Measurements from ENCODE around the gene CCL21.

The CCL21 gene

DNA sequence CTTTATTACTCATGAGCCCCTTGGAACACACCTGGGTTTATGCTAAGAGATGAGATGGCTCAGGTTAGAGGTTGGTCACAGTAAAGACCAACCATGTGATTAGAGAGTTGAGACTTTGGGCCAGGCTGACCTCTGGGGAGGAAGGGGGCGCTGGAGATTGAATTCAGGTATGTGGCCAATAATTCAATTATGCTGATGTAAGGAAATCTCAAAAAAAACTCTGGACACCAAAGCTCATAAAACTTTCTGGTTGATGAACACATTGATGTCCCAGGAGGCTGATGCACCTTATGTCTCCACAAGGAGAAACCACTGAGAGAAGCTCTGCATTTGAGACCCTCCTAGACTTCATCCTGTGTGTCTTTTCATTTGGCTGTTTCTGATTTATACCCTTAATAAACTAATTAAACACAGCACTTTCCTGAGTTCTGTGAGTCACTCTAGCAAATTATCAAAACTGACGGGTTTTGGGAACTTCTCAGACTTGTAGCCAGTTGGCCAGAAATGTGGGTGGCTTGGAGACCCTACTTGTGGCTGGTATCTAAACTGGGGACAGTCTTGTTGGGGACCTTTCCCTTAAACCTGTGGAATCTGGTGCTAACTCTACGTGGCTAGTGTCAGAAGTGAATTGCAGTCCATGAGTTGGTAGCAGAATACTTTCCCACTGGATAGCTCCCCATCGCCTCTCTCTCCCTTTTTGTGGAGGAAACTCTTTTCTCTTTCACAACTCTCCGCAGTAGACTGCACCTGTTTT, 40.0 kb downstream of the CCL21 start:
- no peak for DNase-seq (ENCODE audit: low read depth)

DNA sequence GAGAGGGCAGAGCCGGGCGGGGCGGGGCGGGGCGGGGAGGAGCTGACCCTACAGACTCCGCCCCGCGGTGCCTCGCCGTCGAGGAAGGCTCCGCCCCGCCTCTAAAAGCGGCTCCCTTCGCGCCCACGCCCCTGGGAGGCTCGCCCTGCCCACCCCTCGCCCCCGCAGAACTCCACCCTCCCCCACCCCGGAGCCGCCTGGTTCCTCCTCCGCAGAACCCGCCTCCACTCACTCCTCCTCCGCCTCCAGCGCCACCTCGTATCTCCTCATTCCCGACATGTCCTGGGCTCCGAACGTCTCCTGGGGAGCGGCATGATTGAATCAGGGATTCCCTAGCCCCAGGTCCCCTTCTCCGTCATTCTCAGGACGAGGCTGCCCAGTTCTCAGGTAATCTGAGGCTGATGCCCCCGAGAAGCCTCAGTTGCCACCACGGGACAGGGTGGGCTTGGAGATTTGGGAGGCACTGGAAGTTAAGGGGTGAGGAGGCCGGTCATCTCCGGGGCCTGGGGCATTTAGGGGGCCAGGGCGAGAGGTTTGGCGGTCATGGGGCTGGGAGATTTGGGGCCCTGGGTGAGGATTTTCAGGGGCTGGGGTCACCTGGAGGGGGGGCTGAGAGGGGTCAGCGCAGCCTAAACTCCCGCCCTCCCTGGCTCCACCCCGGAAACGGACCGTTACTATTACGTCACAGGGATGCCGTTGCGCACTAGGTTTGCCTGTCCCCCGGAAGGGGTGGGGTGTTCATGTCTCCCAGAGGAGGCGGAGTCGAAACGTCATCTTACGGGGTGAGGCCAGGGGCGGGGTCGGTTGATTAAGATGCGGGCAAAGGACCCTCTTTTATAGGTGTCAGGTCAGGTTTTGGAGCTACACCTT, 44.3 kb downstream of the CCL21 start:
- peak; percentile 86 for DNase-seq (ENCODE audit: low read depth)

DNA sequence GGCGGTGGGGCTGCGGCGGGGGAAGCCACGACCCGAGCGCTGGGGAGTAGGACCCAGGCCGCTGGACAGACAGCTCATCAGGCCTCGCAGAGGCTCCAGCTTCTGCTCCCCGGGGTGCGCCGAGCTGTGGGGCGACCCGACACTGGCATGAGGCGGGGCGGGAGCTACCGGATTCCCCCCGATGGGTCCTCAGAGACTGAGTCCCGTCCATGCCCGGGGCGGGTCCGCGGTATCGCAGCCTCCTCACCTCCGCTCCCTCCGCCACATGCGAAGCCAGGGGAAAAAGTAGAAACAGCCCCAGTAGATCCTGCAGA, 44.9 kb downstream of the CCL21 start:
- DNase-seq (ENCODE audit: low read depth): no peak

DNA sequence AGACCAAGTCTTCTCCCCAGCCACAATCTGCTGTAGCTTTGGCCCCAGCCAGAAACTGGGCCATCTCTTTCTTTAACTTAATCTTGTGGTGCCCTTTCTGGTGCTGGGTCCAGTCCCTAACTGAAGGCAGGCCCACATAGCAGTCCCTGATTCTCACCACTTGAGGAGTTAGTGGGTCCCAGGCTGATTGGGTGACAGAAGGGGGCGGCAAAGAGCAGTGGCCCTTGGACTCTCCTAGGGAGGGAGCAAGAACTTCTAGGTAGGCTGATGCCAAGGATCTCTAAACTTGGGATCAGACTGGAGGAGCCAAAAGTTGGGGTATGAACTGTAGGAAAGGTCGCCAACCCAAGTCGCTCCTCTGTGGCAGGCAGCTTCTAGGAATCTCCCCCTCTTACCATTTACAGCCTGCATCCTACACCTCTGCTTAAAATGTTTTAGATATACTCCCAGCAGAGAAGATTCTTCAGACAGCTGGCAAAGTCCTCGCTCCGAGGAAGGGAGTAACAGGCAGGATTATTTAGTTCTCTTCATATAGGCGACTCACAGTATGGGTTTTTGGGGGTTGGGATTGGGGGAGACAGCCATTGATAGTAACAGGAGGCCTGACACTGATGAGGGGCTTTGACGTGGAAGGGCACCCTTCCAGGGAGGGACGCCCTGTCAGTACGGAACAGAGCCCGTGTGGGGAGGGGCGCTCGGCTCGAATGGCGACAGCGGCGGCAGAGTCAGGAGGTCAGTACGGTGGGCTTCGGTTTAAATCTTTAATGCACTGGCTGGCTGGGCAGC, 45.5 kb downstream of the CCL21 start:
- DNase-seq (ENCODE audit: low read depth): peak; percentile 56

DNA sequence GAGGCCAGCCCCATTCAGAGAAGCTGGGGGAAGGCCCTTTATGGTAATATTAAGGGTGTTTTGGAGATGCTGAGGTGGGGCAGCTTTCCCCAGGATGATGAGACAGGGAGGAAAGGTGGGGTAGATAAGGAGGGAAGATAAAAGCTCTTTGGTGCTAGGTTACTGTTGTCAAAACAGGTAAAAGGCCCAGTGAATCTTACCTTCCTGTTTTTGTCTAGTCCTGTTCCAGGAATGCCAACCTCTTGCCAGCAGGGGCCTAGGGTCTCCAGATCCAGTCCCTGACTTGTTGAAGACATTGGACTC, 46.7 kb downstream of the CCL21 start:
- DNase-seq (ENCODE audit: low read depth): no peak

DNA sequence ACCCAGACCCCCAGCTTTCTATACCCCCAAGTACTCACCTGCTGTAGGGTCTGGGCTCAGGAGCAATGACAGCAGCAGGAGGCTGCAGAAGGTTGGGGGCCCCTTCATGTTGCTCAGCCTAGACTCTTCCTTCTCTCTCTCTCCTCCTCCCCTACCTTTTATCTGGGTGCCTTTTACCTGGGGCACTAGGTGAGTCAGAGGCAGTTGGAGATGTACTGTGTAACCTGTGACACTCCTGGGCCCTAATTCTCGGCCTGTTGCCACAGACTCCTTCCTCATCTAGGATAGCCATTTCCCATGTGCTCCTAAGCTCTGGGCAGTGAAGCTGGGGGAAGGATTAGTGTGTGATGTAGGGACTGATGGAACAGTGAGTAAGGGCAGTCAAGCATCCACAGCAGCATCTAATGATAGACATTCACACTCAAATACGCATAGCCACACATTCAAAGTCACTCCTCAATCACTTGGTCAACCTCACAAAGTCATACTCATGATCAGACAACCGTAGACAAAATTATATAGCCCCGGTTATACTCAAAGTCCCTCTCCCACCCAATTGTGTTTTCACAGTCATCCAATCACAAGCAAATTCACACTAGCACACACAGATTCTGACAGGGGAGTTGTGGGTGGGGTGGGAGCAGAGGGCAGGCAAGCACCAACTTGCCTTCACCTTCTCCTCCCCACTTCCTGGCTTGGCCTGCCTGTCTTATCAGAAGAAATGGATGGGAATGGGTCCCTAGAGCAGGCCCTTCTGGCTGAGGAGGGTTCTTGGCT, 47.2 kb downstream of the CCL21 start, which contains the start of gene CCL27:
CCL27 (minus strand) TSS at position 132 of the 777 bp plus-strand sequence; CDS start at position 108, 24 bp downstream.
- DNase-seq (ENCODE audit: low read depth): no peak

DNA sequence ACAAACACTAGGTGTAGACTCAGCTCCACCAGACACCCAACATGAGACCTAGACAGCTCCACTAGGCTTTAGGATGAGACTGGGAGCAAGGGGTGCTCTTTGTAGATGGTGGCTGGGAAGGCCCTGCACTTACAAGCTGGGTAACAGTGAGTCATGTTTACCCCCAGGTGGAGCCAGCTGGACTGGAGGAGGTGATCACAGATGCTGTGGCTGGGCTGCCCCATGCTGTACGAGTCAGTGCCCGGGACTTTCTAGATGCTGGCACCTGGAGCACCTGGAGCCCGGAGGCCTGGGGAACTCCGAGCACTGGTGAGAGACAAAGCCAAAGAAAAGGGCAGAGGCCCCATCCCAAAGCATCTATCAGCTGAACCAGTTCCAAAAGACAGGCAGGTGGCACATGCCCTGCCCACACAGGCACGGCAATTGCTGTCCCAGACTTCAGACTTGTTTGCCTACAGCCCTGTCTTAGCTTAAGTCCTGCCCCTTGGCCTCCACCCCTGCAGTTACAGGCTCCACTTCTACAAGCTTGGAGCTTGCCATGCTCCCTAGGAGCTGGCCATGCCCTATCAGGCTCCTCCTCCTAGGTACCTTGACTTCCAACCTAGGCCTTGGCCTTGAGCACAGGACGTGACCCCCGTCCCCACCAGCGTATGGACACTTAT, 50.2 kb downstream of the CCL21 start:
- DNase-seq (ENCODE audit: low read depth): no peak
